DOHH2 (cell line): Measurements from ENCODE around the gene ERO1B.

Experiments used
- H3F3A ChIP-seq: fragments of 200-600 bp; sonication (generic), shearing (Covaris generic); 2 replicates; pipeline ENCODE4 v1.6.0; 2016; ENCODE audit warnings: antibody characterized with exemption, mild to moderate bottlenecking; ENCODE audit not compliant: control insufficient read depth, insufficient read depth
- H3K27ac ChIP-seq: fragments of 200-600 bp; sonication (generic); 2 replicates; pipeline ENCODE4 v1.5.1; 2014; ENCODE audit warnings: low read depth, mild to moderate bottlenecking, low read length, moderate library complexity
- H3K27me3 ChIP-seq: fragments of 200-600 bp; sonication (generic); 2 replicates; pipeline ENCODE4 v1.6.1; 2014; ENCODE audit warnings: mild to moderate bottlenecking, low read length, mixed read lengths; ENCODE audit not compliant: control insufficient read depth
- H3K36me3 ChIP-seq: fragments of 200-600 bp; sonication (generic); 2 replicates; pipeline ENCODE4 v1.6.1; 2014; ENCODE audit warnings: mild to moderate bottlenecking, low read length, moderate library complexity, mixed read lengths; ENCODE audit not compliant: control insufficient read depth
- H3K4me1 ChIP-seq: fragments of 200-600 bp; sonication (generic); 2 replicates; pipeline ENCODE4 v1.6.1; 2014; ENCODE audit warnings: mild to moderate bottlenecking, low read length, mixed read lengths; ENCODE audit not compliant: control insufficient read depth
- H3K4me2 ChIP-seq: fragments of 200-600 bp; sonication (generic); 2 replicates; pipeline ENCODE4 v1.6.0; 2014; ENCODE audit warnings: mild to moderate bottlenecking, low read length, moderate library complexity
- H3K4me3 ChIP-seq: fragments of 200-600 bp; sonication (generic); 2 replicates; pipeline ENCODE4 v1.5.1; 2014; ENCODE audit warnings: mild to moderate bottlenecking, low read length, mixed read lengths
- H3K79me2 ChIP-seq: fragments of 200-600 bp; sonication (generic); 2 replicates; pipeline ENCODE4 v1.6.1; 2014; ENCODE audit warnings: mild to moderate bottlenecking, low read length, mixed read lengths; ENCODE audit not compliant: control insufficient read depth
- H3K9me2 ChIP-seq: fragments of 200-600 bp; sonication (generic); replicated peaks from 2 replicates; pipeline ENCODE4 v1.6.1; 2014; ENCODE audit warnings: mild to moderate bottlenecking, low read length, mixed read lengths; ENCODE audit not compliant: control insufficient read depth
- H3K9me3 ChIP-seq: fragments of 200-600 bp; sonication (generic); 2 replicates; pipeline ENCODE4 v1.6.1; 2014; ENCODE audit warnings: antibody characterized with exemption, low read length, mixed read lengths; ENCODE audit not compliant: control insufficient read depth, insufficient read depth
- H4K20me1 ChIP-seq: fragments of 200-600 bp; sonication (generic); 2 replicates; pipeline ENCODE4 v1.6.0; 2014; ENCODE audit warnings: low read depth, mild to moderate bottlenecking, antibody characterized with exemption, low read length, moderate library complexity; ENCODE audit not compliant: control insufficient read depth, insufficient read depth
- EZH2phosphoT487 ChIP-seq: fragments of 200-600 bp; sonication (generic); IDR thresholded peaks from 2 replicates; pipeline ENCODE4 v1.6.1; 2017; ENCODE audit warnings: borderline replicate concordance, mild to moderate bottlenecking, antibody characterized with exemption, low read length, moderate library complexity, mixed read lengths
- TF ChIP-seq, protein P1 (sequence below): fragments of 200-600 bp; sonication (generic); IDR thresholded peaks from one replicate; pipeline ENCODE4 v1.5.1; 2014; ENCODE audit warnings: antibody characterized with exemption, mild to moderate bottlenecking, low read depth, low read length; ENCODE audit not compliant: poor library complexity, severe bottlenecking

The ERO1B gene

DNA sequence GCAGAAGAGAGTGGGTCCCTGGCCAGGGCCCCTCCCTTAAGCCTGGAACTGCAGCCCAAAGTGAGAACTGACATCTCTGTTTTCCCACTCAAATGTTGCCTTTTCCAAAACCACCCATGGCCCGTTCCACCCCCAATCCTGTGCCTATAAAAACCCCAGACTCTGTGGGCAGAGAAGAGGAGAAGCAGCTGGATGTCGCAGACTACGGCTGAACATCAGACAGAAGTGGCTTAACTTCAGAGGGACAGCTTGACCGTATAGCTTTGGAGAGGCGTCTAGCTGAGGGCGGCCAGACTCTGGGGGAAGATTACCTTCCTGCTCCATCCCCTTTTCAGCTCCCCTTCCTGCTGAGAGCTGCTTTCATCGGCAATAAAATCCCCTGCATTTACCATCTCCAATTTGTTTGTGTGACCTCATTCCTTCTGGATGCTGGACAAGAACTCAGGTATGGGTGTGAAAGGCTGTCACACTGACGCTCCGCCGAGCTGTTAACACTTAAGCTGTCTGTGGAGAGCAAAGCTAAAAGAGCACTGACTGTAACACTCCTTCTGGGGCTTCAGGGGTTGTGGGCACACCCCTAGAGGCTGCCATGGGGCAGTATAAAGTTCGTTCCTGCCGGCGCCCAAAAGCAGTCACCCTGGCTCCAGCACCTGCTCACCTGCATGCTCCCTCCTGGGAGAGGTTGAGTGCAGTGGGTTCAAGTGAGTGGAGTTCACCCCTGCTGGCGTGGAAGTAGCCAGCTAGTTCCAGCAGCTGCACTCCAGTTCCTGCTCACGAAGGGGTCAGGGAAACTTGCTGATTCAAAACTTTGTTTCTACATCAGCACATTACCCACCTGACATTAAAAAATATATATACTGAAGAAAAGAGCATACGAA, 19.6 kb upstream of the ERO1B start:
- Histone ChIP-seq H3K4me3 (no peak overlapping the region), H3K4me2 (no peak overlapping the region), H3K27me3 (no peaks in the 10 kb centered on the region), H3K9me3 (no peaks in the 10 kb centered on the region), H3K79me2 (no peaks in the 10 kb centered on the region), H3K27ac (no peak overlapping the region), H4K20me1 (no peaks in the 10 kb centered on the region), H3K4me1 (0 out of 2 replicates have a peak, but pooled peaks cover 3% of the 10 kb centered on the region), H3K36me3 (no peaks in the 10 kb centered on the region), H3K9me2 (no peaks in the 10 kb centered on the region), H3F3A (no peaks in the 10 kb centered on the region)
- no peak for TF ChIP-seq EZH2phosphoT487
- TF ChIP-seq, protein P1, sequence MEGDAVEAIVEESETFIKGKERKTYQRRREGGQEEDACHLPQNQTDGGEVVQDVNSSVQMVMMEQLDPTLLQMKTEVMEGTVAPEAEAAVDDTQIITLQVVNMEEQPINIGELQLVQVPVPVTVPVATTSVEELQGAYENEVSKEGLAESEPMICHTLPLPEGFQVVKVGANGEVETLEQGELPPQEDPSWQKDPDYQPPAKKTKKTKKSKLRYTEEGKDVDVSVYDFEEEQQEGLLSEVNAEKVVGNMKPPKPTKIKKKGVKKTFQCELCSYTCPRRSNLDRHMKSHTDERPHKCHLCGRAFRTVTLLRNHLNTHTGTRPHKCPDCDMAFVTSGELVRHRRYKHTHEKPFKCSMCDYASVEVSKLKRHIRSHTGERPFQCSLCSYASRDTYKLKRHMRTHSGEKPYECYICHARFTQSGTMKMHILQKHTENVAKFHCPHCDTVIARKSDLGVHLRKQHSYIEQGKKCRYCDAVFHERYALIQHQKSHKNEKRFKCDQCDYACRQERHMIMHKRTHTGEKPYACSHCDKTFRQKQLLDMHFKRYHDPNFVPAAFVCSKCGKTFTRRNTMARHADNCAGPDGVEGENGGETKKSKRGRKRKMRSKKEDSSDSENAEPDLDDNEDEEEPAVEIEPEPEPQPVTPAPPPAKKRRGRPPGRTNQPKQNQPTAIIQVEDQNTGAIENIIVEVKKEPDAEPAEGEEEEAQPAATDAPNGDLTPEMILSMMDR = no peak

DNA sequence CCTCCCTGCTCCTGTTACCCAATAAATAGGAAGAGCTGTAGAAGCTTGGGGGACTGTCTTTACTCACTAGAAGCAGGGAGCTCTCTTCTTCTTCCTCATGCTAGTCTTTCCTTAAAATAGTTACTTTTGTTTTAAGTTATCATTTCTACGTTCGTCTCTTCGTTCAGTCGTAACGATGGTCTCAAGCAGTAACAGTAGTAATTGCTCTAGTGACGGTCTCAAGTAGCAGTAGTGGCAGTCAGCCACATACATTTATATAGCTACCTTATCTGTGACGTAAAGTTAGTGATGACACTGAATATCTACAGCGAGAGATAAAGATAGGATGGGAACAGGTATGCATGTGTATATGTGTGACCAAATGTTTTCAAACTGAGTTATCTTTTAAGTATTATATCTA, 15.4 kb upstream of the ERO1B start:
- no peaks in the 10 kb centered on the region for H4K20me1 ChIP-seq
- H3K4me2 ChIP-seq = no peak overlapping the region
- no peak overlapping the region for H3K27ac ChIP-seq
- TF ChIP-seq, protein P1 = no peak
- TF ChIP-seq EZH2phosphoT487 = no peak
- H3F3A ChIP-seq = no peaks in the 10 kb centered on the region
- H3K27me3 ChIP-seq = no peaks in the 10 kb centered on the region
- no peaks in the 10 kb centered on the region for H3K36me3 ChIP-seq
- no peaks in the 10 kb centered on the region for H3K4me1 ChIP-seq
- H3K4me3 ChIP-seq = no peak overlapping the region
- H3K9me3 ChIP-seq = no peaks in the 10 kb centered on the region
- no peaks in the 10 kb centered on the region for H3K79me2 ChIP-seq
- no peaks in the 10 kb centered on the region for H3K9me2 ChIP-seq

DNA sequence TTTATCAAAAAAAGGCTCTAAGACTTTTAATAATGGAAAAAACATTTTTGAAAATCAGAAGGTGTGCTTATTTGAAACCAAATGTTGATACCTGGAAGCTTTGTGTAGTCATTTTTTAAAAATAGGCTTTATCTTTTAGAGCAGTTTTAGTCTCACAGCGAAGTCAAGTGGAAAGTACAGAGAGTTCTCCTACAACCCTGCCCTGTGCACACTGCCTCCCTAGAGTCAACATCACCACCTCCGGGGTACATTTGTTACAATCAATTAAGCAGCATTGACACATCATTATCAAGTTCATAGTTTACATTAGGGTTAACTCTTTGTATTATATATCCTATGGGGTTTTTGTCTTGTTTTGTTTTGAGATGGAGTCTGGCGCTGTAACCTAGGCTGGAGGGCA, 10.7 kb upstream of the ERO1B start:
- H3K4me2 ChIP-seq = no peak overlapping the region
- H3K36me3 ChIP-seq = no peaks in the 10 kb centered on the region
- no peaks in the 10 kb centered on the region for H3K27me3 ChIP-seq
- no peaks in the 10 kb centered on the region for H3K9me3 ChIP-seq
- H3K4me3 ChIP-seq = no peak overlapping the region
- no peaks in the 10 kb centered on the region for H3K9me2 ChIP-seq
- TF ChIP-seq, protein P1 = no peak
- no peak for TF ChIP-seq EZH2phosphoT487
- no peaks in the 10 kb centered on the region for H3K79me2 ChIP-seq
- H3K4me1 ChIP-seq = no peaks in the 10 kb centered on the region
- no peak overlapping the region for H3K27ac ChIP-seq
- H3F3A ChIP-seq = no peaks in the 10 kb centered on the region
- H4K20me1 ChIP-seq = no peaks in the 10 kb centered on the region
